ES-I3 (cell line): Measurements from ENCODE around the gene RBM44.
"Not testable (repeated sequence)": the region's sequence is repeated elsewhere in the genome, so short reads cannot be mapped to it uniquely, and the experiment has no call there.

ENCODE experiments used
- H3K36me3 ChIP-seq: 2 replicates; pipeline ENCODE4 v1.6.1; 2013; ENCODE audit warnings: mild to moderate bottlenecking, low read length, control low read depth, moderate library complexity; ENCODE audit not compliant: insufficient read depth
- H3K4me1 ChIP-seq: 2 replicates; pipeline ENCODE4 v1.6.1; 2013; ENCODE audit warnings: mild to moderate bottlenecking, control low read depth, low read length; ENCODE audit not compliant: insufficient read depth
- H3K9ac ChIP-seq: 2 replicates; pipeline ENCODE4 v1.6.1; 2013; ENCODE audit warnings: low read depth, mild to moderate bottlenecking, low read length, moderate library complexity
- H3K9me3 ChIP-seq: 2 replicates; pipeline ENCODE4 v1.6.1; 2013; ENCODE audit warnings: mild to moderate bottlenecking, low read length, moderate library complexity; ENCODE audit not compliant: control insufficient read depth, insufficient read depth

Gene RBM44

GRCh38 chr2:237801466-237801865 is 2.9 kb downstream of the RBM44 start:
- no peaks in the 10 kb centered on the region; the same call in 1 of the 2 replicates for H3K36me3 ChIP-seq
- H3K9me3 ChIP-seq = no peaks in the 10 kb centered on the region
- no peaks in the 10 kb centered on the region for H3K4me1 ChIP-seq
- no peak overlapping the region for H3K9ac ChIP-seq

- no peaks in the 10 kb centered on the region for H3K9me3 ChIP-seq
- no peaks in the 10 kb centered on the region for H3K4me1 ChIP-seq
- no peaks in the 10 kb centered on the region; the same call in 1 of the 2 replicates for H3K36me3 ChIP-seq
- no peak overlapping the region for H3K9ac ChIP-seq
Measured at GRCh38 chr2:237806334-237806733, 7.8 kb downstream of the RBM44 start.

GRCh38 chr2:237815637-237816036 is 17.1 kb downstream of the RBM44 start:
- Histone ChIP-seq H3K36me3 (no peaks in the 10 kb centered on the region), H3K9ac (no peak overlapping the region), H3K4me1 (no peaks in the 10 kb centered on the region), H3K9me3 (no peaks in the 10 kb centered on the region)

GRCh38 chr2:237816531-237816930 is 18.0 kb downstream of the RBM44 start:
- Histone ChIP-seq H3K9me3 (no peaks in the 10 kb centered on the region), H3K4me1 (no peaks in the 10 kb centered on the region), H3K9ac (no peak overlapping the region), H3K36me3 (no peaks in the 10 kb centered on the region)

- Histone ChIP-seq H3K9me3 (no peaks in the 10 kb centered on the region), H3K9ac (no peak overlapping the region), H3K4me1 (no peaks in the 10 kb centered on the region), H3K36me3 (no peaks in the 10 kb centered on the region)
Measured at GRCh38 chr2:237818066-237818473, 19.5 kb downstream of the RBM44 start.

- no peaks in the 10 kb centered on the region for H3K9me3 ChIP-seq
- H3K9ac ChIP-seq = no peak overlapping the region
- no peaks in the 10 kb centered on the region for H3K4me1 ChIP-seq
- H3K36me3 ChIP-seq = no peaks in the 10 kb centered on the region
Measured at GRCh38 chr2:237819231-237819630, 20.7 kb downstream of the RBM44 start.

- no peaks in the 10 kb centered on the region for H3K36me3 ChIP-seq
Measured at GRCh38 chr2:237820421-237820820, 21.8 kb downstream of the RBM44 start.

GRCh38 chr2:237823544-237823943 is 25.0 kb downstream of the RBM44 start:
- no peaks in the 10 kb centered on the region for H3K36me3 ChIP-seq
- H3K9me3 ChIP-seq = no peaks in the 10 kb centered on the region
- no peaks in the 10 kb centered on the region for H3K4me1 ChIP-seq
- no peak overlapping the region for H3K9ac ChIP-seq

More at GRCh38 chr2:237820421-237820820, 21.8 kb downstream of the RBM44 start:
- H3K9ac ChIP-seq = no peak overlapping the region
- no peaks in the 10 kb centered on the region for H3K4me1 ChIP-seq
- no peaks in the 10 kb centered on the region for H3K9me3 ChIP-seq

- Histone ChIP-seq H3K4me1 (no peaks in the 10 kb centered on the region), H3K36me3 (no peaks in the 10 kb centered on the region), H3K9me3 (no peaks in the 10 kb centered on the region), H3K9ac (no peak overlapping the region)
Measured at GRCh38 chr2:237824085-237824484, 25.5 kb downstream of the RBM44 start.

GRCh38 chr2:237827421-237827987 is 28.9 kb downstream of the RBM44 start:
- Histone ChIP-seq H3K9ac (no peak overlapping the region), H3K9me3 (no peaks in the 10 kb centered on the region), H3K36me3 (no peaks in the 10 kb centered on the region), H3K4me1 (no peaks in the 10 kb centered on the region)

- no peaks in the 10 kb centered on the region for H3K4me1 ChIP-seq
- no peak overlapping the region for H3K9ac ChIP-seq
- H3K9me3 ChIP-seq = no peaks in the 10 kb centered on the region
- H3K36me3 ChIP-seq = no peaks in the 10 kb centered on the region
Measured at GRCh38 chr2:237830522-237830921, 31.9 kb downstream of the RBM44 start.

- no peaks in the 10 kb centered on the region for H3K36me3 ChIP-seq
- H3K4me1 ChIP-seq = no peaks in the 10 kb centered on the region
- no peak overlapping the region for H3K9ac ChIP-seq
- no peaks in the 10 kb centered on the region for H3K9me3 ChIP-seq
Measured at GRCh38 chr2:237833546-237833945, 35.0 kb downstream of the RBM44 start.

- no peaks in the 10 kb centered on the region for H3K9me3 ChIP-seq
- no peak overlapping the region for H3K9ac ChIP-seq
- no peaks in the 10 kb centered on the region for H3K36me3 ChIP-seq
- H3K4me1 ChIP-seq = no peaks in the 10 kb centered on the region
Measured at GRCh38 chr2:237835372-237835771, 36.8 kb downstream of the RBM44 start.

- no peaks in the 10 kb centered on the region for H3K36me3 ChIP-seq
- no peak overlapping the region for H3K9ac ChIP-seq
- H3K9me3 ChIP-seq = no peaks in the 10 kb centered on the region
- no peaks in the 10 kb centered on the region for H3K4me1 ChIP-seq
Measured at GRCh38 chr2:237841051-237841450, 42.5 kb downstream of the RBM44 start.

GRCh38 chr2:237848940-237849339 is 50.4 kb downstream of the RBM44 start:
- not testable (repeated sequence) for H3K36me3 ChIP-seq, H3K9me3 ChIP-seq, H3K9ac ChIP-seq, H3K4me1 ChIP-seq

- H3K9ac ChIP-seq = no peak overlapping the region
Measured at GRCh38 chr2:237854295-237854694, 55.7 kb downstream of the RBM44 start.

More at GRCh38 chr2:237854295-237854694, 55.7 kb downstream of the RBM44 start:
- no peaks in the 10 kb centered on the region for H3K36me3 ChIP-seq
- no peaks in the 10 kb centered on the region; the same call in 1 of the 2 replicates for H3K4me1 ChIP-seq
- peaks cover 2% of the 10 kb centered on the region; the same call in 1 of the 2 replicates for H3K9me3 ChIP-seq
